Endothelial cell of umbilical vein (primary cell): ENCODE measurements around the gene PADI1.

Source experiments
- POLR2A ChIP-seq: IDR thresholded peaks from 2 replicates; pipeline ENCODE4 v1.6.1; 2012; ENCODE audit warnings: low read depth, mild to moderate bottlenecking, control low read depth, low read length
- POLR2AphosphoS5 ChIP-seq: IDR thresholded peaks from 2 replicates; pipeline ENCODE4 v1.6.1; 2012; ENCODE audit warnings: low read depth, mild to moderate bottlenecking, control low read depth, low read length, moderate library complexity; ENCODE audit not compliant: insufficient read depth
- TF ChIP-seq, protein P1 (sequence below), 2 donors: IDR thresholded peaks; 1 replicate in 1 of 2; 2 replicates in 1 of 2; pipeline ENCODE4 v1.5.1; 2011; ENCODE audit warnings: low read length in 2 of 2, mild to moderate bottlenecking in 2 of 2, moderate library complexity in 2 of 2, control low read depth in 1 of 2, inconsistent platforms in 1 of 2, low read depth in 1 of 2; ENCODE audit not compliant: insufficient read depth in 1 of 2; ENCODE audit errors: extremely low read depth in 1 of 2

- TF ChIP-seq POLR2A: no peak
- TF ChIP-seq, protein P1, sequence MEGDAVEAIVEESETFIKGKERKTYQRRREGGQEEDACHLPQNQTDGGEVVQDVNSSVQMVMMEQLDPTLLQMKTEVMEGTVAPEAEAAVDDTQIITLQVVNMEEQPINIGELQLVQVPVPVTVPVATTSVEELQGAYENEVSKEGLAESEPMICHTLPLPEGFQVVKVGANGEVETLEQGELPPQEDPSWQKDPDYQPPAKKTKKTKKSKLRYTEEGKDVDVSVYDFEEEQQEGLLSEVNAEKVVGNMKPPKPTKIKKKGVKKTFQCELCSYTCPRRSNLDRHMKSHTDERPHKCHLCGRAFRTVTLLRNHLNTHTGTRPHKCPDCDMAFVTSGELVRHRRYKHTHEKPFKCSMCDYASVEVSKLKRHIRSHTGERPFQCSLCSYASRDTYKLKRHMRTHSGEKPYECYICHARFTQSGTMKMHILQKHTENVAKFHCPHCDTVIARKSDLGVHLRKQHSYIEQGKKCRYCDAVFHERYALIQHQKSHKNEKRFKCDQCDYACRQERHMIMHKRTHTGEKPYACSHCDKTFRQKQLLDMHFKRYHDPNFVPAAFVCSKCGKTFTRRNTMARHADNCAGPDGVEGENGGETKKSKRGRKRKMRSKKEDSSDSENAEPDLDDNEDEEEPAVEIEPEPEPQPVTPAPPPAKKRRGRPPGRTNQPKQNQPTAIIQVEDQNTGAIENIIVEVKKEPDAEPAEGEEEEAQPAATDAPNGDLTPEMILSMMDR (IDR thresholded peaks at IDR 0.05; ENCODE audit: extremely low read depth in 1 of 2, insufficient read depth in 1 of 2, low read depth in 1 of 2, low read length in 2 of 2): no peak
- no peak for TF ChIP-seq POLR2AphosphoS5
Measured at GRCh38 chr1:17176306-17177061, 28.4 kb upstream of the PADI1 start.
